ENCODE data around the gene ERN1.
"Not testable (repeated sequence)": the region's sequence is repeated elsewhere in the genome, so short reads cannot be mapped to it uniquely, and the experiment has no call there.

Gene ERN1

GRCh38 chr17:64129765-64130558, at the start of gene ERN1:
Gene ERN1 (minus strand): TSS chr17:64130144. CDS start chr17:64130029, 115 bp downstream.
- DNase-seq, result peak; percentile 96 to 98 (median 98)

DNA sequence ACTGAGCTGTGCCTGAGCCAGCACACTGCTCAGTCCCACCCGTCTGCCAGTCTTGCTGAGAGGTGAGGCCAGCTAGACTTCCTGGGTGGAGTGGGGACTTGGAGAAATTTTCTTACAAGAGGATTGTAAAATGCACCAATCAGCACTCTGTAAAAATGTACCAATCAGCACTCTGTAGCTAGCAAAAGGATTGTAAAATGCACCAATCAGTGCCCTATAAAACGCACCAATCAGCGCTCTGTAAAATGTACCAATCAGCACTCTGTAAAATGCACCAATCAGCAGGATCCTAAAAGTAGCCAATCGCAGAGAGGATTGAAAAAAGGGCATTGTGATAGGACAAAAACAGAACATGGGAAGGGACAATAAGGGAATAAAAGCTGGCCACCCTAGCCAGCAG, 49.1 kb upstream of the ERN1 start:
- not testable (repeated sequence) for DNase-seq

- DNase-seq, result no peak
Observed at GRCh38 chr17:64178011-64178825, 48.3 kb upstream of the ERN1 start.

DNA sequence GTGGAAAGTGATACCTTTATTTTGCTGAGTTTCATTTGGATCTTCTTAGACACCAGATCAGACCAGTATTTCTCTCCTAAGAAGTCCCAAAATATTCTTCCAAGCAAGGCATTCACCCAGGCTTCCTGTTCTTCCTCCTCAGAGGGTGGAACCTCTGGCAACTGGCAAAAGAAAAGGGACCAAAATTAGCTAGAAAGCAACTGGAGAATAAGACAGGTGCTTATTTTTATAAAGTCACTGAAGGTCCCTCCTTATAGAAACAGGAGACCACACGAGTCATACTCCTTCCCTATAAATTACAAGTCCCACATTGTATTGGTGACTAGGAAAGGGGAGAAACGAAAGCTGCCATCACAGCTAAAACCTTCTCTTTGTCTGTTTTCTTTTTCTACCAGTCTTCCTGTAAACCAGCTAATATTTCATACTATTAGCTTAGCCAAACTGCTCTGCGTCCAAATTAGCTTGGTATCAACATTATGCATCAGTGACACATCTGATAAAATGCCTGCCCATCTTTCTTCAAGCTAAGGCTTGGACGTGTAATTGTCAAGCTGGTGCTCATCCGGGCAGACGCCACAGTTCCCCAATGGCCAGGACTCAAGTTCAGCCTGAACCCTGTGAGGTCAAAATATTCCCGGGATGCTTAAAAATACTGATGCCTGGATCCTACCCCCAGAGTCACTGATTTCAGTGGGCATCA, 47.5 kb upstream of the ERN1 start:
- peak in 1 of 3 donors; percentile 32 for DNase-seq

- DNase-seq, result no peak
Observed at GRCh38 chr17:64176556-64176955, 46.6 kb upstream of the ERN1 start.

DNA sequence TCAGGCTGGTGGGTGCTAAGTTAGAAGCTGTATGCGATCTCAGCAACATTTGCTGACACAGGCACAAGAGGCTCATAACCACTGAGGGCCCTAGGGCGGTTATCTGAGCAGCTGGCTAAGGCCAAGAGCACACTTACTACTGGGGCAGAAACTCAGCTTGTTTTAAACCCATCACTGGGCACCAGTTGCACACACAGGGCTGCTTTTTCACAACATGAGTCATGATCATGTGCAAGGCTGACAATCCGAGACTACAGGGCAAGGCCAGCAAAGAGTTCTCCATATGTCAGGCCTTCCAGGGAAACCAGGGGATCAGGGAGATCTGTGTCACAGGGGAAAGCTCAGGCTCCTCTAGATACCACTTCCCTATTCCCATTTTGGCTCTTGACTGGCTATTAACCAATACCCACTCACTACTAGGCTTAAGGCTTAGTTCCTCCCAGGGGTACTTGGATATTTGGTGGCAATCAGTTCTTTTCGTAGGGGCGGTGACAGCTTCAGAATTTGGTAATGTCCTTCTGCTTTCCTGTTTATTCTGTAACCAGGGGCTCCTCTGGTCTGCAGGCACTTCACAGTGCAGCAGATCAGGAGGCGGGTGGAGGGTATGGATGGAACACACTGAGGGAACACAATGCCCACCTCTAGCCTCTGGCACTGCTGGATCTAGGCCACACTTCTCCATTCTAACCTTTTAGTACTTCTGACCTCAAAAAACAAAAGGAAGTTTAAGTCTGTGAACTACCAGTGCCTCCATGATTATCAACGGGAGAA, 44.9 kb upstream of the ERN1 start:
- peak; percentile 94 to 99 (median 98) for DNase-seq

DNA sequence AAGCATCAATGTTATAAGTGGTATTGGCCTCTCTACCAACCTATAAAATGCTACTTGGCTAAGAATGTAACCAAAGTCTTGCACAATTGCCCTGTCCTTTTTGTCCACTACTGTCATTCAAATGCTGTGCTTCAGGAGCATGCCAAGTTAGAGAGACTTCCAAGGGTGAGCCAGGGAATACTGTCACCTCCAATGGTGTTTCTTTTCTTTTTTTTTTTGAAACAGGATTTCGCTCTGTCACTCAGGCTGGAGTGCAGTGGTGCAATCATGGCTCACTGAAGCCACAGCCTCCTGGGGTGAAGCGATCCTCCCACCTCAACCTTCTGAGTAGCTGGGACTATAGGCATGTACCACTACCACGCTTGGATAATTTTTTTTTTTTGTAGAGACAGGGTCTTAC, 43.7 kb upstream of the ERN1 start:
- DNase-seq, result peak in 2 of 3 donors; percentile 18 to 29

GRCh38 chr17:64172510-64172909, 42.6 kb upstream of the ERN1 start:
- DNase-seq, result peak in 2 of 3 donors; percentile 26 to 32

GRCh38 chr17:64171041-64171440, 41.1 kb upstream of the ERN1 start:
- DNase-seq, result no peak

GRCh38 chr17:64170286-64170685, 40.3 kb upstream of the ERN1 start:
- DNase-seq, result no peak

DNA sequence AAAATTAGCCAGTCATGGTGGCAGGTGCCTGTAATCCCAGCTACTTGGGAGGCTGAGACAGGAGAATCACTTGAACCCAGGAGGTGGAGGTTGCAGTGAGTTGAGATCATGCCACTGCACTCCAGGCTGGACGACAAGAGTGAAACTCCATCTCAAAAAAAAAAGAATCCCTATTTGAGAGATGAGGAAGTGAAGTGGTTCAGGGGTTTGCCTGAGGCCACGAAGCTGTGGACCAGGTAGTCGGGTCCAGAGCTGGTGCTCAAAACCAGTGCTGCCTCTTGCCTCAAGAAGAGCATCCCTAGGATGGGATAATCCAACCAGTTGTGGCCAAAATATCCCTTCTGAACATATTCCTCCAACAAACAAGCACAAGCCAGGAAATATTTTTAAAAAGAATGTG, 37.7 kb upstream of the ERN1 start:
- not testable (repeated sequence) for DNase-seq

DNA sequence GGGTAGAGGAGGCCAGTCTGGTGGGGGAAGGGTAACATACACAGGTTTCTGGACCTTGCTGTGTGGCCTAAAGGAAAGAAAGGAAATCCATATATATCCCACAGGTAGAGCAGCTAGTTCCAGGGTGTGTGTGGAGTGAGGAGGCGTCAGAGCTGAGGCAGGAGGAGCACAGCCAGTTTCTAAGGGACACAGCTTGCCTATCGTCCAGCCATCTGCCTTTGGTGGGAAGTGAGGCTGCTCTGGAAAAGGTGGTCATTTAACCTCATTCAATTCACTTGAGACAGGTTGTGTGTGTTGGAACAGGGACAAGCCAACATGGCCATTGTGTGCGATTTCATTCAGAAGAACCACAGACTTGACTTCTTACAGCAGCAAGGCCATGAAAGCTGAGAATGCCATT, 36.9 kb upstream of the ERN1 start:
- DNase-seq, result no peak

- DNase-seq, result no peak
Observed at GRCh38 chr17:64165347-64165746, 35.4 kb upstream of the ERN1 start.

GRCh38 chr17:64164596-64165285, 34.8 kb upstream of the ERN1 start:
- no peak for DNase-seq

DNA sequence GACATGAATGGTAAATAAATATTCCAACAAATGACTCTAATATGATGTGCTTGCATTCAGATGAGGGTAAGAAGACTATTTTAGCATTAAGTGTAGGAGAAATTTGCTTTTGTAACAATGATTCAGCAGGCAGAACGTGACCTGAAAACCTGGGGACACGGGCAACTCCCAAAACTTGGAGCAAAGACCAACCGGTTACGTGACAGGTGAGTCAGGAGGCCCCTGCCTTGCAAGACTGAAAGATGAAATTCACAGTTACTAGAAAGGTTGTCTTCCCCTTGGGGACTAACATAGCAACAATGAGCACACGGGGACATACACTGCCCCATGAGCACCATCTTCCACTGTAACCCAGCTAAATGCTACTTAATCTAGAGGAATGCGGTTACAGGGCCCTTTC, 33.5 kb upstream of the ERN1 start:
- DNase-seq, result no peak

- no peak for DNase-seq
Observed at GRCh38 chr17:64162554-64162953, 32.6 kb upstream of the ERN1 start.

GRCh38 chr17:64161380-64162176, 31.6 kb upstream of the ERN1 start:
- no peak for DNase-seq

DNA sequence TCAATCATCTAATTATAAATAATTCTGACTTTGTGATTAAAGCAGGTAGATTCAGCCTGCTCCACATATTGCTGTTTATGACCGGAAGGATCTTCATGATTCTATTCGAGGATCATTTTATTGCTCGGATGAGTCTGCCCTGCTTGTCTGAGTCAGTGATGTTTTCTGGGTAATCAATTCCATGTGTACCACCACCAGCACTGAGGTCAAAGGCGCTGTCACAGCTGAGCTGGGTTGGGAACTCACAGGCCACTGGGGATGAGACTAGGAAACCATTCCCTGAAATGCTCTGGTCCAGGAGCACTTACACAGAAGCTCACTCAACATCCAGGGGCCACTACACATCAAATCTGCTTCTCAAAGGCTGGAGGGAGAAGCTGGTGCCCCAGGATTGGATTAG, 30.4 kb upstream of the ERN1 start:
- no peak for DNase-seq

DNA sequence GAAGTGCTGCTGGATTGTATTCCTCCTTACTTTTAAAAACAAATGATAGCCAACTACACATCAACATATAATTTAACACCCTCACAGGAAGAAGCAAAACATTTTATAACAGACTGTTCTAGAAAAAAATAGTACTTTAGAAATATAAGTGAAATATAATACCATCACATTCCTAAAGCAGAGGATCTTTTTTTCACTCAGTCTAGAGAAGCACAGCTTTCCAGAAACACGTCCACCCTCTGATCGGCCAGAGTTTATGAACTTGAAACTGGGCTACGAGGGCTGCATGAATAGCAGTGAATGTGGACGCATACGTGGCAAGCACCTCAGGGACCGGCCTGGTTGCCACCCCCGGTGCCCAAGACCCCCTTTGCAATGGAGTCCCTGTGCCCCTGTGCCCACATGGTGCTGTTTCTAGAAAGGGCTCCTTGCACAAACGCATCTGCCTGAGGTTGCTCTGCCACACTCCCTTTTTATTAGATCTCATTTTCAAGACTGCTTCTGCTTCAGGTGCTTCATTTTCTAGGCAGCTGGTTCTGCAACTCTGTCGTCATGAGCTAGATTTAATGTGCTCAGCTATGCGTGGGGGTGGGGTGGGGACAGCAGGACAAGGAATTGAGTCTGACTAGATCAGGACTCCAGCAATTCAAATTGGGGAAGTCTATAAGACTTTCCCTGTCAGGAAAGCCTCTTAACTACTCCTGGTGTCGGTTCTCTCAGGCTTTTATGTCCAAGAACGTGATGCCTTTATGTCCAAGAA, 29.1 kb upstream of the ERN1 start:
- peak in 2 of 3 donors; percentile 33 to 43 for DNase-seq

DNA sequence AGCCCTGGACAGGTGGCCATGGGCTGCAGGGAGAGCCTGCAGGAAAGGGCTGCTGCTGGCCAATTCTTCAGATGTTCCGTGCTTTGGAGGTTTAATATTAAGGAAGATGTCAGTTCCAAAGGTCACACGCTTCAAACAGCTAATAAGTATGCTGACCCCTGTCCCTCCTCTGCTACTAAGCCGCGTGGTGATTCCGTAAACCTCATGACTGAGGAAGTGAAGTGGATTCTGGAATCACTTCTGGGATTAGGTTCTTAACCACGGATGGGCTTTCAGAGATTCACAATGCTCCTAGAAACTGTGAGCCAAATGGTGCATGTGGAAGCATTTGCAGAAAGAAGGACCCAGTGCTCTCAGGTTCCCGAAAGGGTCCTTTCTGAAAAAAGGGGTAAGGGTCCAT, 28.5 kb upstream of the ERN1 start:
- DNase-seq, result no peak
